Measurements from ENCODE around the gene TMPRSS9.

The TMPRSS9 gene

GRCh38 chr19:2336528-2337328 is 23.3 kb upstream of the TMPRSS9 start:
- TF ChIP-seq REST (IDR thresholded peaks at IDR 0.05; ENCODE audit: low read depth) (no peak), CREB1 (IDR thresholded peaks at IDR 0.05; ENCODE audit: low read depth) (no peak), FOXM1 (IDR thresholded peaks at IDR 0.05; ENCODE audit: borderline replicate concordance, low read depth) (no peak), YY1 (IDR thresholded peaks at IDR 0.05; ENCODE audit: low read depth) (no peak), EGR1 (IDR thresholded peaks at IDR 0.05) (no peak), TCF12 (IDR thresholded peaks at IDR 0.05; ENCODE audit: low read depth) (no peak), TAF1 (IDR thresholded peaks at IDR 0.05; ENCODE audit: low read depth) (no peak), NFIC (IDR thresholded peaks at IDR 0.05) (no peak)

- TF ChIP-seq FOXM1 (IDR thresholded peaks at IDR 0.05; ENCODE audit: borderline replicate concordance, low read depth) (no peak), MAX (IDR thresholded peaks at IDR 0.05) (no peak), CREB1 (IDR thresholded peaks at IDR 0.05; ENCODE audit: low read depth) (no peak), YY1 (IDR thresholded peaks at IDR 0.05; ENCODE audit: low read depth) (no peak)
Measured at GRCh38 chr19:2337329-2337707, 22.7 kb upstream of the TMPRSS9 start.

GRCh38 chr19:2338055-2338615 is 21.9 kb upstream of the TMPRSS9 start:
- TF ChIP-seq NFIC (IDR thresholded peaks at IDR 0.05) (no peak), USF1 (IDR thresholded peaks at IDR 0.05) (no peak), RAD21 (IDR thresholded peaks at IDR 0.05; ENCODE audit: low read depth) (no peak), EGR1 (IDR thresholded peaks at IDR 0.05) (no peak), REST (IDR thresholded peaks at IDR 0.05; ENCODE audit: low read depth) (no peak), YY1 (IDR thresholded peaks at IDR 0.05; ENCODE audit: low read depth) (no peak), TCF12 (IDR thresholded peaks at IDR 0.05; ENCODE audit: low read depth) (no peak), CREB1 (IDR thresholded peaks at IDR 0.05; ENCODE audit: low read depth) (no peak), TAF1 (IDR thresholded peaks at IDR 0.05; ENCODE audit: low read depth) (no peak), MAX (IDR thresholded peaks at IDR 0.05) (no peak), CEBPB (IDR thresholded peaks at IDR 0.05) (no peak), FOXM1 (IDR thresholded peaks at IDR 0.05; ENCODE audit: borderline replicate concordance, low read depth) (no peak), ZBTB7A (IDR thresholded peaks at IDR 0.05; ENCODE audit: low read depth) (no peak), EP300 (IDR thresholded peaks at IDR 0.05; ENCODE audit: borderline replicate concordance) (no peak), TEAD4 (IDR thresholded peaks at IDR 0.05) (no peak)

GRCh38 chr19:2338751-2339643 is 21.1 kb upstream of the TMPRSS9 start:
- no peak for TF ChIP-seq YY1 (IDR thresholded peaks at IDR 0.05; ENCODE audit: low read depth)
- no peak for TF ChIP-seq NFIC (IDR thresholded peaks at IDR 0.05)
- TF ChIP-seq EP300 (IDR thresholded peaks at IDR 0.05; ENCODE audit: borderline replicate concordance) = no peak
- TF ChIP-seq MAX (IDR thresholded peaks at IDR 0.05) = no peak
- TF ChIP-seq RAD21 (IDR thresholded peaks at IDR 0.05; ENCODE audit: low read depth) = no peak
- no peak for TF ChIP-seq FOXM1 (IDR thresholded peaks at IDR 0.05; ENCODE audit: borderline replicate concordance, low read depth)

GRCh38 chr19:2339644-2340310 is 20.3 kb upstream of the TMPRSS9 start:
- no peak for TF ChIP-seq USF1 (IDR thresholded peaks at IDR 0.05)
- TF ChIP-seq TEAD4 (IDR thresholded peaks at IDR 0.05) = no peak
- TF ChIP-seq CREB1 (IDR thresholded peaks at IDR 0.05; ENCODE audit: low read depth) = no peak
- no peak for TF ChIP-seq NFIC (IDR thresholded peaks at IDR 0.05)
- no peak for TF ChIP-seq TCF12 (IDR thresholded peaks at IDR 0.05; ENCODE audit: low read depth)
- no peak for TF ChIP-seq EP300 (IDR thresholded peaks at IDR 0.05; ENCODE audit: borderline replicate concordance)
- no peak for TF ChIP-seq FOXM1 (IDR thresholded peaks at IDR 0.05; ENCODE audit: borderline replicate concordance, low read depth)
- no peak for TF ChIP-seq RAD21 (IDR thresholded peaks at IDR 0.05; ENCODE audit: low read depth)
- no peak for TF ChIP-seq REST (IDR thresholded peaks at IDR 0.05; ENCODE audit: low read depth)
- no peak for TF ChIP-seq ZBTB7A (IDR thresholded peaks at IDR 0.05; ENCODE audit: low read depth)
- no peak for TF ChIP-seq MAX (IDR thresholded peaks at IDR 0.05)

Data from Ishikawa (cell line).